Pancreas (tissue), 10 donors: ENCODE data around the gene C1orf105. TPM values are rescaled to one million over a fixed set of nuclear protein-coding genes. Genes with fewer than 3 reads are reported as not detected.
A peak's percentile ranks its signal among the peaks of the same experiment; 100 is the strongest.

ENCODE experiments used
- ATAC-seq, 4 donors: fragments of 200-7000 bp; cut with Tn5 transposase; one replicate each; pipeline versions ENCODE4 v1.8.0 to v1.9.1; 2020; ENCODE audit warnings: mild to moderate bottlenecking in 4 of 4, moderate library complexity in 4 of 4
- DNase-seq, 6 donors: peaks; one replicate each; pipeline ENCODE4 v3.0.0-alpha.2; 2020
- FAIRE-seq: peaks from 2 replicates; lab custom pipeline; 2012; peaks lifted over from hg19 to GRCh38; lab: Jason Lieb, UNC
- H3K27ac ChIP-seq, 4 donors: fragments of 200-600 bp; sonication (generic); 1 replicate in 3 of 4; 2 replicates in 1 of 4; pipeline versions ENCODE4 v1.5.0 to v1.8.0; 2020
- H3K27me3 ChIP-seq, 4 donors: fragments of 200-600 bp; one replicate each; pipeline ENCODE4 v1.8.0; 2021
- H3K36me3 ChIP-seq, 3 donors: fragments of 200-600 bp; sonication (generic) in 1 of 3; one replicate each; pipeline versions ENCODE4 v1.5.0 to v1.8.0; 2020 to 2021
- H3K4me1 ChIP-seq, 3 donors: fragments of 200-600 bp; one replicate each; pipeline ENCODE4 v1.8.0; 2021
- H3K4me3 ChIP-seq, 4 donors: fragments of 200-600 bp; sonication (generic) in 2 of 4; one replicate each; pipeline versions ENCODE4 v1.5.0 to v1.8.0; 2020 to 2021
- H3K9me3 ChIP-seq, 4 donors: fragments of 200-600 bp; one replicate each; pipeline ENCODE4 v1.8.0; 2021
- CTCF ChIP-seq, 4 donors: fragments of 200-600 bp; sonication (generic) in 3 of 4; IDR thresholded peaks; one replicate each; pipeline versions ENCODE4 v1.5.0 to v1.8.0; 2021; ENCODE audit warnings: antibody characterized with exemption in 4 of 4
- WGBS, 2 donors: extraction: QIAGEN DNeasy Blood & Tissue Kit; methylation state at CpG; one replicate each; pipeline ENCODE4 v1.1.7; 2013; 5-methylcytosine and 5-hydroxymethylcytosine counted together
- intact Hi-C, 3 donors: fragments of 100-400 bp; cut with DNase I; formaldehyde crosslinking; loops; one replicate each; pipeline versions ENCODE4 v1.11.1 to v1.14.2; 2022
- polyA plus RNA-seq, 2 donors: library from polyadenylated mRNA; stranded (reverse); fragments of 200-250 nt; gene quantifications; one replicate each; pipeline ENCODE4 v1.2.3, GENCODE V29; 2013
- total RNA-seq, 6 donors: library from RNA; stranded (reverse); fragmentation: NEBNext Ultra II Directional in 4 of 6; extraction: Animal tissue kit (Norgen Biotek cat#: 25700) in 4 of 6; gene quantifications; one replicate each; pipeline versions ENCODE4 v1.2.1 to v1.2.4, GENCODE V29; 2021 to 2023
- donor health status: healthy with polysubstance abuse.
- donor health status: DM: no; HTN: no; CAD: no; lungs with moderate emphysema.
- donor health status: DM: no; HTN: no; CAD: no.
- donor health status: control.
- donor health status: control.
- donor health status: Bipolar disorder and iron deficiency.
- donor health status: DM: yes; HTN: yes; CAD: no.
- donor health status: DM: no; HTN: no; CAD: no.
- donor health status: DM: no; HTN: no; CAD: no.
- donor health status: DM: yes; HTN: yes; CAD: no.

The C1orf105 gene
- total and polyA plus RNA-seq, 8 donors: not detected

GRCh38 chr1:172476218-172476811 is 55.8 kb downstream of the C1orf105 start:
- H3K27ac ChIP-seq: peak overlapping the region in 2 of 4 donors; percentile 9 to 68
- no peaks in the 10 kb centered on the region for H3K9me3 ChIP-seq
- H3K4me1 ChIP-seq: peaks cover 18 to 53% (median 46%) of the 10 kb centered on the region in 3 donors
- H3K4me3 ChIP-seq: no peak overlapping the region
- FAIRE-seq: no peak
- no peak for TF ChIP-seq CTCF (IDR thresholded peaks at IDR 0.05)
- ATAC-seq: peak in 3 of 4 donors; percentile 38 to 71 (median 68)
- DNase-seq: peak in 1 of 6 donors; percentile 44
- H3K27me3 ChIP-seq: no peaks in the 10 kb centered on the region
- no peaks in the 10 kb centered on the region for H3K36me3 ChIP-seq
- WGBS, 2 donors: 55 to 56% methylated on average over 4 of the region's 4 CpGs
- intact Hi-C loops: no loop called here

GRCh38 chr1:172477216-172477615 is 56.7 kb downstream of the C1orf105 start:
- no peak overlapping the region for H3K4me3 ChIP-seq
- 64 to 72% methylated on average over 2 of the region's 2 CpGs for WGBS, 2 donors
- DNase-seq: no peak
- intact Hi-C loops: no loop called here
- ATAC-seq: no peak
- H3K27ac ChIP-seq: no peak overlapping the region
- no peaks in the 10 kb centered on the region for H3K36me3 ChIP-seq
- no peak for TF ChIP-seq CTCF (IDR thresholded peaks at IDR 0.05)
- peaks cover 18 to 44% (median 37%) of the 10 kb centered on the region in 3 donors for H3K4me1 ChIP-seq
- H3K27me3 ChIP-seq: no peaks in the 10 kb centered on the region
- H3K9me3 ChIP-seq: no peaks in the 10 kb centered on the region
- no peak for FAIRE-seq

- no peak overlapping the region for H3K4me3 ChIP-seq
- H3K4me1 ChIP-seq: peaks cover 18 to 39% (median 31%) of the 10 kb centered on the region in 3 donors
- TF ChIP-seq CTCF (IDR thresholded peaks at IDR 0.05): no peak
- no peak overlapping the region for H3K27ac ChIP-seq
- no peaks in the 10 kb centered on the region for H3K27me3 ChIP-seq
- WGBS, 2 donors: 94 to 100% methylated on average over 1 of the region's 1 CpG
- DNase-seq: no peak
- FAIRE-seq: no peak
- no peaks in the 10 kb centered on the region for H3K36me3 ChIP-seq
- intact Hi-C loops: no loop called here
- no peaks in the 10 kb centered on the region for H3K9me3 ChIP-seq
- ATAC-seq: no peak
Measured at GRCh38 chr1:172477741-172478140, 57.3 kb downstream of the C1orf105 start.

- FAIRE-seq (no peak), ATAC-seq (no peak), DNase-seq (no peak)
- no peaks in the 10 kb centered on the region for H3K27me3 ChIP-seq
- TF ChIP-seq CTCF (IDR thresholded peaks at IDR 0.05): no peak
- H3K4me1 ChIP-seq: peaks cover 11 to 31% (median 26%) of the 10 kb centered on the region in 3 donors
- H3K9me3 ChIP-seq: no peaks in the 10 kb centered on the region
- intact Hi-C loops: no loop called here
- no peaks in the 10 kb centered on the region for H3K36me3 ChIP-seq
- H3K4me3 ChIP-seq: no peak overlapping the region
- H3K27ac ChIP-seq: no peak overlapping the region
Measured at GRCh38 chr1:172478485-172478884, 58.0 kb downstream of the C1orf105 start.

GRCh38 chr1:172480431-172480830 is 59.9 kb downstream of the C1orf105 start:
- Histone ChIP-seq H3K4me3 (no peak overlapping the region), H3K9me3 (no peaks in the 10 kb centered on the region), H3K27me3 (no peaks in the 10 kb centered on the region), H3K4me1 (peaks cover 0 to 20% (median 13%) of the 10 kb centered on the region in 3 donors), H3K27ac (no peak overlapping the region), H3K36me3 (no peaks in the 10 kb centered on the region)
- DNase-seq: no peak
- 94 to 97% methylated on average over 3 of the region's 3 CpGs for WGBS, 2 donors
- ATAC-seq: no peak
- no peak for FAIRE-seq
- no peak for TF ChIP-seq CTCF (IDR thresholded peaks at IDR 0.05)
- intact Hi-C loops: no loop called here
